Endodermal cell (in vitro differentiated cells): ENCODE data around the gene ARG2. TPM values are rescaled to one million over a fixed set of nuclear protein-coding genes. Genes with fewer than 3 reads are reported as not detected.

Source experiments
- DNase-seq: peaks from one replicate; pipeline ENCODE4 v3.0.0-alpha.2; 2017
- H3K27ac ChIP-seq: 2 replicates; pipeline ENCODE4 v1.5.1; 2013; ENCODE audit warnings: mild to moderate bottlenecking, low read depth, low read length, moderate library complexity
- H3K27me3 ChIP-seq: 2 replicates; pipeline ENCODE4 v1.6.1; 2013; ENCODE audit warnings: mild to moderate bottlenecking, low read length, moderate library complexity; ENCODE audit not compliant: insufficient read depth, control insufficient read depth, poor library complexity, severe bottlenecking
- H3K36me3 ChIP-seq: 2 replicates; pipeline ENCODE4 v1.7.0; 2013; ENCODE audit warnings: mild to moderate bottlenecking, low read length, moderate library complexity; ENCODE audit not compliant: control insufficient read depth, insufficient read depth
- H3K4me1 ChIP-seq: one replicate; pipeline ENCODE4 v1.7.0; 2013; ENCODE audit warnings: low read length; ENCODE audit not compliant: control insufficient read depth, insufficient read depth
- H3K4me3 ChIP-seq: 2 replicates; pipeline ENCODE4 v1.5.1; 2013; ENCODE audit warnings: mild to moderate bottlenecking, low read length, moderate library complexity
- H3K9ac ChIP-seq: 2 replicates; pipeline ENCODE4 v1.6.1; 2013; ENCODE audit warnings: mild to moderate bottlenecking, low read length, moderate library complexity; ENCODE audit not compliant: poor library complexity, severe bottlenecking; ENCODE audit errors: extremely low read depth
- H3K9me3 ChIP-seq: 2 replicates; pipeline ENCODE4 v1.6.1; 2013; ENCODE audit warnings: mild to moderate bottlenecking, low read length, moderate library complexity; ENCODE audit not compliant: control insufficient read depth
- H3K27ac Mint-ChIP-seq: 2 replicates; pipeline ENCODE4 v1.8.0; 2020; ENCODE audit warnings: mixed read lengths
- H3K27me3 Mint-ChIP-seq: 2 replicates; pipeline ENCODE4 v1.8.0; 2021; ENCODE audit warnings: mild to moderate bottlenecking, mixed read lengths; ENCODE audit not compliant: insufficient read depth
- H3K36me3 Mint-ChIP-seq: 2 replicates; pipeline ENCODE4 v1.8.0; 2020; ENCODE audit warnings: low read depth, mixed read lengths
- H3K4me1 Mint-ChIP-seq: 2 replicates; pipeline ENCODE4 v1.8.0; 2020; ENCODE audit warnings: mixed read lengths
- H3K4me3 Mint-ChIP-seq: 2 replicates; pipeline ENCODE4 v1.8.0; 2020; ENCODE audit warnings: mild to moderate bottlenecking, moderate library complexity, mixed read lengths
- H3K9me3 Mint-ChIP-seq: 2 replicates; pipeline ENCODE4 v1.8.0; 2020; ENCODE audit warnings: mild to moderate bottlenecking, mixed read lengths
- WGBS, 2 experiments: methylation state at CpG; one replicate each; pipeline versions ENCODE4 v1.1.5 to v1.1.7; 2013; ENCODE audit warnings: missing lambda C conversion rate in 2 of 2, mixed read lengths in 1 of 2; ENCODE audit not compliant: insufficient coverage in 1 of 2, insufficient read length in 1 of 2; 5-methylcytosine and 5-hydroxymethylcytosine counted together
- total RNA-seq, 2 donors: library from RNA; stranded (reverse); fragmentation: NEBNext Ultra II Directional in 1 of 2; extraction: Animal tissue kit (Norgen Biotek cat#: 25700) in 1 of 2; gene quantifications; 2 replicates in 1 of 2; 3 replicates in 1 of 2; pipeline ENCODE4 v1.2.1, GENCODE V29; 2021
- TF ChIP-seq, protein P1 (sequence below): fragments of 200-600 bp; sonication (generic); conservative IDR thresholded peaks from 2 replicates; pipeline ENCODE4 v1.5.0; 2021; ENCODE audit warnings: antibody characterized with exemption, mild to moderate bottlenecking

The ARG2 gene
- total RNA-seq, 2 donors from 2014 or later = 19.4 to 25.4 TPM

DNA sequence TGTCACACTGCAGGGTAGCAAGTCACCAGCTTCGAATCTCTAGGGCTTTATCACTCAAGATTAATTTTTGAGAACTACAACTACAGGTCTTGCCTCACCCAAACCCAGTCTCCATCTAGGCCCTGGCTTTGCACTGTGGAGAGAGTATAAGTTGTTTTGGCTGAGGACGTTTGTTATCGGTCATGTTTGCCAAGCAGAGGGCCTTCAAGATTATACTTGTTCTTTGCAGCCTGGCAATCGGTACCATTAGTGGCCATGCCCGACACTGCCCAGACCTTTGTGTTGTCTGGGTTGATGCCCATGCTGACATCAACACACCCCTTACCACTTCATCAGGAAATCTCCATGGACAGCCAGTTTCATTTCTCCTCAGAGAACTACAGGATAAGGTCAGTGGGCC is 25.7 kb downstream of the ARG2 start:
- H3K4me3 ChIP-seq = no peak overlapping the region
- H3K36me3 ChIP-seq = peaks cover 45% of the 10 kb centered on the region
- H3K9me3 Mint-ChIP-seq = no peaks in the 10 kb centered on the region
- no peak for DNase-seq
- peaks cover 13% of the 10 kb centered on the region for H3K4me1 Mint-ChIP-seq
- no peak overlapping the region for H3K9ac ChIP-seq
- H3K4me3 Mint-ChIP-seq = no peak overlapping the region
- peaks cover 43% of the 10 kb centered on the region for H3K36me3 Mint-ChIP-seq
- H3K27me3 Mint-ChIP-seq = peaks cover 2% of the 10 kb centered on the region
- no peak overlapping the region for H3K27ac ChIP-seq
- TF ChIP-seq, protein P1, sequence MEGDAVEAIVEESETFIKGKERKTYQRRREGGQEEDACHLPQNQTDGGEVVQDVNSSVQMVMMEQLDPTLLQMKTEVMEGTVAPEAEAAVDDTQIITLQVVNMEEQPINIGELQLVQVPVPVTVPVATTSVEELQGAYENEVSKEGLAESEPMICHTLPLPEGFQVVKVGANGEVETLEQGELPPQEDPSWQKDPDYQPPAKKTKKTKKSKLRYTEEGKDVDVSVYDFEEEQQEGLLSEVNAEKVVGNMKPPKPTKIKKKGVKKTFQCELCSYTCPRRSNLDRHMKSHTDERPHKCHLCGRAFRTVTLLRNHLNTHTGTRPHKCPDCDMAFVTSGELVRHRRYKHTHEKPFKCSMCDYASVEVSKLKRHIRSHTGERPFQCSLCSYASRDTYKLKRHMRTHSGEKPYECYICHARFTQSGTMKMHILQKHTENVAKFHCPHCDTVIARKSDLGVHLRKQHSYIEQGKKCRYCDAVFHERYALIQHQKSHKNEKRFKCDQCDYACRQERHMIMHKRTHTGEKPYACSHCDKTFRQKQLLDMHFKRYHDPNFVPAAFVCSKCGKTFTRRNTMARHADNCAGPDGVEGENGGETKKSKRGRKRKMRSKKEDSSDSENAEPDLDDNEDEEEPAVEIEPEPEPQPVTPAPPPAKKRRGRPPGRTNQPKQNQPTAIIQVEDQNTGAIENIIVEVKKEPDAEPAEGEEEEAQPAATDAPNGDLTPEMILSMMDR = no peak
- H3K9me3 ChIP-seq = no peaks in the 10 kb centered on the region
- H3K4me1 ChIP-seq = peaks cover 12% of the 10 kb centered on the region
- WGBS, 2 experiments = 95 to 100% methylated on average over 3 to 5 of the region's 5 CpGs
- H3K27me3 ChIP-seq = no peaks in the 10 kb centered on the region
- H3K27ac Mint-ChIP-seq = no peak overlapping the region

DNA sequence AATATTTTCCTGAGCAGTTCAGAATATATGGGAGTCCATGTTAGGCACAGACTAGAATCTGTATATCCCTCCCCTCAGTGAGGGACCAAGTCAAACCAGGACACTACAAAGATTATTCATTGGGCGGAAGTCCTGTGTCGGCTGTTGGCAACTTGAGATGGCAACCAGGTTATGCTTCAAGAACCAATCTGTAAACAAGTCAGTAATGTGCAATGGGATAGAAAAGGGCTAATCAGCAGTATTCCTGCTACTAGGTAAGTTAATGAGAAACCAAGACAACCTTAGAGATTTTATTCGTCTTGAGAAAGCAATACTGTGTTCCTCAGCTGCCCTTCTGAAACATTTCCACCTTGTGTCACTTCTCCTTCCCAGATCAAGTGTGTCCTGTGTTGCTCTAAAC is 26.4 kb downstream of the ARG2 start:
- WGBS, 2 experiments = 99 to 100% methylated on average over 1 to 3 of the region's 3 CpGs
- peaks cover 2% of the 10 kb centered on the region for H3K27me3 Mint-ChIP-seq
- no peak overlapping the region for H3K27ac Mint-ChIP-seq
- H3K36me3 Mint-ChIP-seq = peaks cover 50% of the 10 kb centered on the region
- H3K9ac ChIP-seq = no peak overlapping the region
- no peaks in the 10 kb centered on the region for H3K9me3 ChIP-seq
- no peaks in the 10 kb centered on the region for H3K9me3 Mint-ChIP-seq
- H3K4me3 Mint-ChIP-seq = no peak overlapping the region
- H3K27ac ChIP-seq = no peak overlapping the region
- H3K4me1 ChIP-seq = peaks cover 15% of the 10 kb centered on the region
- H3K4me1 Mint-ChIP-seq = peaks cover 13% of the 10 kb centered on the region
- H3K27me3 ChIP-seq = no peaks in the 10 kb centered on the region
- no peak for DNase-seq
- TF ChIP-seq, protein P1 = no peak
- H3K4me3 ChIP-seq = no peak overlapping the region
- H3K36me3 ChIP-seq = peaks cover 52% of the 10 kb centered on the region

DNA sequence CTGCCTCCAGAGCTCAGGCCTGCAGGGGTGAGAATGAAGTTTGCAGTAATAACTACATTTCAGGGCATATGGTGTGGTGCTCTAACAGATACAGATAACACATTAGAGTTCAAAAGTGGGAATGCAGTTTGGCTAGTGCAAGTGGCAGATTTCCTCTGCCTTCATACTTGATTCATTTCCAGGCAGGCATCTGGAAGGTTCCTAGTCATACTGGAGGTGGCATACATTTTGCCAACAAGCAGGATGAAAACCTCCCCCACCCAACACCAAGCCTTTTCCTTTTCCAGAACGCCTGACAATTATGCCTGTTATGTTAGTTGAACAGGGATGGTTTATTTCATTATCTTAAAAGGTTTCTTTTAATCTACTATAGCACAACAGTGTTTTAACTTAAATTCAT is 30.4 kb downstream of the ARG2 start:
- no peak overlapping the region for H3K27ac ChIP-seq
- no peak for DNase-seq
- H3K27ac Mint-ChIP-seq = no peak overlapping the region

More for the DNA sequence above, 30.4 kb downstream of the ARG2 start:
- no peak overlapping the region for H3K9ac ChIP-seq
- H3K4me1 ChIP-seq = peaks cover 15% of the 10 kb centered on the region
- H3K27me3 ChIP-seq = no peaks in the 10 kb centered on the region
- H3K36me3 ChIP-seq = peaks cover 89% of the 10 kb centered on the region
- Mint-ChIP-seq H3K27me3 (peaks cover 2% of the 10 kb centered on the region), H3K9me3 (no peaks in the 10 kb centered on the region), H3K4me1 (peaks cover 9% of the 10 kb centered on the region), H3K4me3 (no peak overlapping the region), H3K36me3 (peaks cover 78% of the 10 kb centered on the region)
- WGBS, 2 experiments = no CpG with 5 or more reads among the region's 1 CpG
- TF ChIP-seq, protein P1 = no peak
- no peak overlapping the region for H3K4me3 ChIP-seq
- no peaks in the 10 kb centered on the region for H3K9me3 ChIP-seq
